GM18499 (cell line): ENCODE results near the gene CGREF1.
"Not testable (repeated sequence)": the region's sequence is repeated elsewhere in the genome, so short reads cannot be mapped to it uniquely, and the experiment has no call there.

Experiments
- ATAC-seq: cut with Tn5 transposase; IDR thresholded peaks from one replicate; pipeline ENCODE4 v1.9.1; 2021; ENCODE audit warnings: moderate number of reproducible peaks; ENCODE audit not compliant: insufficient read depth, unreplicated experiment

CGREF1 gene

GRCh38 chr2:27117995-27118524 lies 868 bp downstream of the CGREF1 start:
- no peak for ATAC-seq

DNA sequence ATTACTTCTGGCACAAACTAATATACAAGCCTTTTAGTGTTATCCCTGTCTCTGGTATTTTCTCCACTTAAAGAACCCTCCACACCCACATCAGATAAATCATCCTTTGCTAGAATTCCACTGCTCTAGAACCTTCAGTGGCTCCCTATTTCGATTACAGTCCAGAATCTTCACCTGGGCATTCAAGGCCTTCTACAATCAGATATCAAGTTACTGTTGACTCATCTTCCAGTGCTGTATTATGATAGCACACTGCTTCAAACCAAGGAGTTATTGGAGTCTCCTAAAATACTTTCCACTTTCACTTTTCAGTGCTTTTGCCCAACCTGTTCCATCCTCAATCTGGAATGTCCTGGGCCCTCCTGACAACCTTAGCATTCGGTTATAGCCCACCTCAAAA lies 3.4 kb downstream of the CGREF1 start:
- ATAC-seq, result no peak

DNA sequence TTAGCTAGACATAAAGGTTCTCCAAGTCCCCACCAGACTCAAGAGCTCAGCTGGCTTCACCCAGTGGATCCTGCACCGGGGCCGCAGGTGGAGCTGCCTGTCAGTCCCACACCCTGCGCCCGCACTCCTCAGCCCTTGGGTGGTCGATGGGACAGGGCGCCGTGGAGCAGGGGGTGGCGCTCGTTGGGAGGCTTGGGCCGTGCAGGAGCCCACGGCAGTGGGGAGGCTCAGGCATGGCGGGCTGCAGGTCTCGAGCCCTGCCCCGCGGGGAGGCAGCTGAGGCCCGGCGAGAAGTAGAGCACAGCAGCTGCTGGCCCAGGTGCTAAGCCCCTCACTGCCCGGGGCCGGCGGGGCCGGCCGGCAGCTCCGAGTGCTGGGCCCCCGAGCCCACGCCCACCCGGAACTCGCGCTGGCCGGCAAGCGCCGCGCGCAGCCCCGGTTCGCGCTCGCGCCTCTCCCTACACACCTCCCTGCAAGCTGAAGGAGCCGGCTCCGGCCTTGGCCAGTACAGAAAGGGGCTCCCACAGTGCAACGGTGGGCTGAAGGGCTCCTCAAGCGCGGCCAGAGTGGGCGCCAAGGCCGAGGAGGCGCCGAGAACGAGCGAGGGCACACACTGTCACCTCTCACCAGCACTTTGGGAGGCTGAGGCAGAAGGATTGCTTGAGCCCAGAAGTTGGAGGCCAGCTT lies 7.4 kb downstream of the CGREF1 start:
- not testable (repeated sequence) for ATAC-seq

- not testable (repeated sequence) for ATAC-seq
Observed at GRCh38 chr2:27110603-27111352, 8.2 kb downstream of the CGREF1 start.

GRCh38 chr2:27109083-27109482 lies 9.8 kb downstream of the CGREF1 start:
- no peak for ATAC-seq

DNA sequence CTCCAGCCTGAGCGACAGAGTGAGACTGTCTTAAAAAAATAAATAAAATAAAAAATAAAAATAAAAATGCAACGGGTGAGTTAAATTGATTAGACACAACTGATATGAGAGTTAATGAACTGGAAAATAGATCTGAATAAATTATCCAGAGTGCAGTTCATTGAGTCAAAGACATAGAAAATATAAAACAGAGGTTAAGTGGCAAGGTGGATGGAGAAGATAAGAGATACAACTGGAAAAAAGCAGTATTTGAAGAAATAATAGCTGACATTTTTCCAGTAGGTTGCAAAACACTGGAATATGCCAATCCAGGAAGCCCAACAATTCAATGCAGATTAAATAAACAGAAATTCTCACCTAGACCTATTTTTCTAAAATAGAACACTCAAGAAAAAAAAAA lies 10.7 kb downstream of the CGREF1 start:
- no peak for ATAC-seq

DNA sequence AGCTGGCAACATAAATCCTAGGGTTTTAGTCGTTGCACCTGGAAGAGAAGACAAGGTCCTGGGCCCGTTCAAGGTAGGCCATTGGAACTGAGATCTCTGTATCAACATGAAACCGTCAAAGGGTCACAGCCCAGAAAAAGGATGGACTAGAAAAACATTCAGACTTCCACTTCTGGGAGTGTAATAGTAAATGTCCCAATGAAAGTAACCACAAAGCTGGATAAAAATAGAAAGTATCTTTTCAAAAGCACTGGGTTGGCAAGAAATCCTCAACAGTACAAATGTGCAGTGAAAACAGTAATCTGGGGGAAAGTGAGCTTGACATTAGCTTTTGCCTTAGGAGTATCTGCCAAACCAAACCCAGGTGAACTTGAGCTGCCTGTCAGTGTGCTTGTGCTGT lies 12.9 kb downstream of the CGREF1 start:
- no peak for ATAC-seq

GRCh38 chr2:27102329-27102728 lies 16.6 kb downstream of the CGREF1 start:
- no peak for ATAC-seq

DNA sequence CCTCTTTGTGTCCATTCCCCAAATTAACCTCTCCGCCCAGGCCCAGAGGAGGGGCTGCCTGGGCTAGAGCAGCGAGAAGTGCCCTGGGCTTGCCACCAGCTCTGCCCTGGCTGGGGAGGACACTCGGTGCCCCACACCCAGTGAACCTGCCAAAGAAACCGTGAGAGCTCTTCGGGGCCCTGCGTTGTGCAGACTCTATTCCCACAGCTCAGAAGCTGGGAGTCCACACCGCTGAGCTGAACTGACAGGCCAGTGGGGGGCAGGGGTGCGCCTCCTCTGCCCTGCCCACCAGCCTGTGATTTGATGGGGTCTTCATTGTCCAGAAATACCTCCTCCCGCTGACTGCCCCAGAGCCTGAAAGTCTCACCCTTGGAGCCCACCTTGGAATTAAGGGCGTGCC lies 18.9 kb downstream of the CGREF1 start:
- no peak for ATAC-seq

DNA sequence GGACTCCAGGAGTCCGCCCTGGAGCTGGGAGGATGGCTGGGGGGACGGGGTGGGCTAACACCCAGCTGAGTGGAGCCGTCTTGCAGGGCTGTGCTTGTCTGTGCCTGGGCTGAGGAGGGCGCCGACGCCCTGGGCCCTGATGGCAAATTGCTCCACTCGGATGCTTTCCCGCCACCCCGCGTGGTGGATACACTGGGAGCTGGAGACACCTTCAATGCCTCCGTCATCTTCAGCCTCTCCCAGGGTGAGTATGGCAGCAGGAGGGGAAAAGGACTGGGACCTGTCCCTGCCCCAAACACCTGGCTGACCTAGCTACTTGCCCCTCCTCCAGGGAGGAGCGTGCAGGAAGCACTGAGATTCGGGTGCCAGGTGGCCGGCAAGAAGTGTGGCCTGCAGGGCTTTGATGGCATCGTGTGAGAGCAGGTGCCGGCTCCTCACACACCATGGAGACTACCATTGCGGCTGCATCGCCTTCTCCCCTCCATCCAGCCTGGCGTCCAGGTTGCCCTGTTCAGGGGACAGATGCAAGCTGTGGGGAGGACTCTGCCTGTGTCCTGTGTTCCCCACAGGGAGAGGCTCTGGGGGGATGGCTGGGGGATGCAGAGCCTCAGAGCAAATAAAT lies 19.5 kb downstream of the CGREF1 start:
- no peak for ATAC-seq

- no peak for ATAC-seq
Observed at GRCh38 chr2:27097341-27097740, 21.6 kb downstream of the CGREF1 start.

- no peak for ATAC-seq
Observed at GRCh38 chr2:27096748-27097297, 22.1 kb downstream of the CGREF1 start.

DNA sequence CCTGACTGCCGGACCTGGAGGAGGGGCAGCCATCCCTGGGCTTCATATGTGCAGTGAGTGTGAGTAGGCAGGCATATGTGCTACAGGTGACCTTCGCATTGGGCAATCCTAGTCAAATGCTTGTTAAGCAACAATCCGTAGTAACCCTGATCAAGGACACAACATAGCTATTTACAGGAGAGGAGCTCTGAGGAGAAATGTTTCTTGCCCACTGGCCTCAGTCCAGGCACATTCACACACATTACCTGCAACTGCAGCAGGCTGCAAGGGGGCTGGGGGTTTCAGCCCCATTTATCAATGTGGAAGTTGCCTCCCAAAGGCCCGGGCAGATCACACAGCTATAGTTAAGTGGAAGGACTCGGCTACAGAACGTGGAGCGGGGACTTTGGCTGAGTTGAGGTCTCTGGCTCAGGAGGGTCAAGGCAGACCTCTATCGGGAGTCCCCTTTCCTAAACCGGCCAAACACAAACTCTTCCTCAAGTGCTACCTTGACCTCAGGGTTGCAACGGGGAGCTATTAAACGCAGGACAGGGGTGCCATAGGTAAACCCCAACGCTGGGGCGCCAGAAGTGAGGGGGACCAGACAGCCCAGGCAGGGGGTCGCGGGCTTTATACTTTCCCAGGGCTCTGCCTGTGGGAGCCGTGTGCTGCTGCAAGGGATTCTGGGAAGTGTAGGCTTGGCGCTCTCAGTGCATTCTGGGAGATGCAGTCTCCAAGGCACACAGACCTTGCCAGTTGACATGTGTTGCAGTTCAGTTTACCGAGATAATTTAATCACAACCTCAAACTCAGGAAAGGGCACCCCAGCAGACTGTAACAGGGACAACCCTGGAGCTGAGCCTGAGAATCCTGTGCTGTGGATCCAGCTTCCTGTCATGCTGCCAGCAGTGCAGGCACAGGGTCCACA lies 22.9 kb downstream of the CGREF1 start:
- ATAC-seq, result no peak

- no peak for ATAC-seq
Observed at GRCh38 chr2:27095427-27095744, 23.5 kb downstream of the CGREF1 start.

GRCh38 chr2:27094353-27094984 lies 24.5 kb downstream of the CGREF1 start:
- no peak for ATAC-seq

DNA sequence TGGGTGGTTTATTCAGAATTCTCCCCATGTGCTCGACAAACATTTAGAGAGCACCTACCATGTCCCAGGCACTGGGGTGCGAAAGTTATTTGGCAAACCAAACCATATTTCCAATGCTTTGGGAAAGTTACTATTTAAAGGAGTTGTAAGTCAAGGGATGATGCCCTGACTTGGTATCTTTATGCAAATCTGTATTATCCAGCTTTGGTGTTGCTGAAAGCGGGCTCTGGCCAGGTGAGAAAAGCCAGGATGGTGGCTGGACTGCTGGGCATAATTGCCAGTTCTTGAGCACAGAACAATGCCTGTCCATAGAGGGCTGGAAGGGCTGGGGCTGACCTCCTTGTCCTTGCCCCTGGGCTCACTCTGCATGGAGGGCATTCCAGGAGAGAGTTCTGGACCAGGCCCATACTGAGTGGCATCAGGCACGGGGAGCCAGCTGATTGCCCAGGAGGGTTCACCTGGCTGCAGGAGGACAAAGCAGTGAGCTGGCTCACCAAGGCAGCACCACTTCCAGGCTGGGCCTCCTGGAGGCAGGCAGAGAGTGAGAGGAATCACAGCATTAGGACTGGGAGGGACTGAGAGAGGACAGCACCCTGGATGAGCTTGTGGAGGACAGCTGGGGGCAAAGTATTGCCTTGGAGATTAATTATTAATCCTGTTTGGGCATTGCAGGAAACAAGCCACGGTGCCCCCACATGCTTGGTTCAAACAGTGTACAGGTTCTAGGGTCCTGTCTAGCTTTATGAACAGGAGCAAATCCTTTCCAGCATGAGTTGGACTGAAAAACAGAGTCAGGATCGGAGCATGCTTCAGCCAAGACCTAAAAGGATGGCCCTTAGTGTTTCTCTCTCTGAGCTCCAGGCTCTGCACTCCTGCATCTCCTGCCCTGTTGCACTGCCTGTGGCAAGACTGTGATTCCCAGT lies 25.2 kb downstream of the CGREF1 start:
- ATAC-seq, result no peak

DNA sequence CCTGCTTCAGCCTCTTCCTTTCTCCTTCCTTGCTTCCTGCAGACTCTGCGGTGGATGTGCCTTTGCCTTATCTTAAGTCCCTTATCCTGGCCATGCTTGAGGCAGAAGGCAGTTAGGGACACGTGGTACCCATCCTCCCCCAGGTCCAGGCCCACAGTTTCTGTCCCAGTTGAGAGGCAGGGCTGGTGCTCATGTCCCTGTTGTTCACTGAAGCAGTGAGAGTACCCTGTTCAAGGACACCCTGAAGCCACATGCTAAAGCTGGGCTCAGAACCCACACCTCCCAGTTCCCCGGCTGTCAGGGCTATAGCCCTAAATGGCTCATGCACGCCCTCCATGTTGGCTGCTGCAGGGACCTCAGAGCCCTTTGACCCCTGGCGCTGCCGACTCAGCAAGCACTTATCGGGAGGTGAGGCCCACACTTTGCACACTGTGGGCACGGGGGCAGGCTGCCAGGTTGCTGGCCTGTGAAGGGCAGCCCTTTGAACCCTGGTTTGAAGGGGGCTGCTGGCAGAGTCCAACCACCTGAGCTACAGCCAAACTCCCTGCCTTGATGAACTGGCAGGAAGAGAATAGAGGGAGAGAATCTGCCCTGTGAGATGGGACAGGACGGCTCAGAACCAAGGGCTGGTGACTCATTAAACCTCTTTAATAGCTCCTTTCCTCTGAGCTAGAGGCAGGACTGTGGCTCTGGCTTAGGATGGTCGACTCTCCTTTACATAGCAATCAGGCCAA lies 26.1 kb downstream of the CGREF1 start:
- ATAC-seq, result no peak
